ENCODE data around the gene NT5M. TPM values are rescaled to one million over a fixed set of nuclear protein-coding genes. Genes with fewer than 3 reads are reported as not detected.

Gene NT5M
- total RNA-seq (2021; ENCODE audit: unreplicated experiment) (10.2 TPM), Bru-seq, nascent RNA (percentile 49 among the genes with signal in this experiment), BruChase-seq, experiment 1, labeled RNA remaining after a 6-hour chase (percentile 47 among the genes with signal in this experiment), BruChase-seq, experiment 2, labeled RNA remaining after a 2-hour chase (percentile 51 among the genes with signal in this experiment)
- polyA plus RNA-seq (2012) = 5.7 and 6.6 TPM in 2 replicates
- long read RNA-seq, transcript NT5M-207 (5 exons, 1,635 nt) = major isoform, 8 of 25 reads
- long read RNA-seq, partial matches to known transcripts = 0 of 25 reads
- long read RNA-seq, other reads (novel, unspliced or antisense) = 12 of 25 reads

DNA sequence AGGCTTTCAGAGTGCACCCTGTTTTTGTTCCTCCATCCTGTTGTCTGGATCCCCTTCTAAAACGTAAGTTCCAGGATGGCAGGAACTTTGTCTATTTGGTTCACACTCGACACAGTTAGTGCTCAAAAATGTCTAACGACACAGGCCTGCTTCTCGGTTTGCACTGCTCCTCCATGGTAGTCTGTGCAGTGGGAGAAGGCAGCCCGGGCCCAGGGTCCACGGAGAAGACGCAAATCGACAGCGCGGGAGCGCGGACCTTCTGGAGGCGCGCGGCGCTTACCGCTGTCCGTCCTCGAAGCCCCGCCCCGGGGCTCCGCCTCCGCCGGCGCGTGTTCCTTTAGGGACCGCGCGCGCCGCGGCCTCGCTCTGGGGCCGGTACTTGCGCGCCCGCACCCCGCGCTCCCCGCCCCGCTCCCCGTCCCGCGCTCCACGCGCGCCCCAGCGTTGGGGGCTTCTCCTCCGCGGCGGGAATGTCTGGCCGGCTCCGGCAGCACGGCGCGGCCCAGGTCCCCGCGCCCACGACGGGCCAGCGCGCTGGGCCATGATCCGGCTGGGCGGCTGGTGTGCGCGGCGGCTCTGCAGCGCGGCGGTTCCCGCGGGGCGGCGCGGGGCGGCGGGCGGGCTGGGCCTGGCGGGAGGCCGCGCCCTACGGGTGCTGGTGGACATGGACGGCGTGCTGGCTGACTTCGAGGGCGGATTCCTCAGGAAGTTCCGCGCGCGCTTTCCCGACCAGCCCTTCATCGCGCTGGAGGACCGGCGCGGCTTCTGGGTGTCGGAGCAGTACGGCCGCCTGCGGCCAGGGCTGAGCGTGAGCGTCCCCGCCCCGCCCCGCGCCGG is at the start of gene NT5M:
TSS of gene NT5M (plus strand) at position 364 of the 837 bp plus-strand sequence. CDS start at position 542, 178 bp downstream.
- Histone ChIP-seq H3K4me2 (ENCODE audit: low read length) (peak within 1 kb of the TSS; percentile 91), H3K9me2 (ENCODE audit: insufficient read depth) (no peaks in the 10 kb centered on the region), H4K20me1 (ENCODE audit: insufficient read depth) (no peaks in the 10 kb centered on the region), H3K9ac (ENCODE audit: low read length) (peak within 1 kb of the TSS; percentile 72), H3K4me3 (replicated peaks in 1 of 2; ENCODE audit: low read depth in 1 of 2, low read length in 2 of 2) (peak within 1 kb of the TSS; percentile 54 to 75), H3K4me1 (ENCODE audit: control insufficient read depth in 1 of 2, insufficient read depth in 2 of 2, low read length in 2 of 2) (peaks cover 5 to 22% of the 10 kb centered on the region in 2 experiments), H3K9me3 (ENCODE audit: control insufficient read depth in 1 of 2, insufficient read depth in 1 of 2, low read depth in 1 of 2, low read length in 2 of 2) (no peaks in the 10 kb centered on the region), H3K27me3 (ENCODE audit: insufficient read depth, low read length) (no peaks in the 10 kb centered on the region), H2AFZ (ENCODE audit: low read depth, low read length, poor library complexity, severe bottlenecking) (peak within 1 kb of the TSS; percentile 70), H3K27ac (ENCODE audit: low read depth, low read length) (peak within 1 kb of the TSS; percentile 59; the same call in 1 of the 2 replicates), H3K79me2 (ENCODE audit: insufficient read depth, low read length) (peaks cover 7% of the 10 kb centered on the region; the same call in 1 of the 2 replicates), H3K36me3 (ENCODE audit: control insufficient read depth in 1 of 2, insufficient read depth in 2 of 2, low read length in 2 of 2) (no peaks in the 10 kb centered on the region)
- peak; percentile 96 for ATAC-seq
- intact Hi-C loops (cut with micrococcal nuclease) = no loop called here
- no peak for DNase-seq (ENCODE audit: low read depth, low spot score)
- CTCF ChIA-PET = no interaction called here
- BruUV-seq (replicated peaks) = no TSS peak
- RAD21 ChIA-PET (ENCODE audit: low non-redundant PET in 1 of 2, low total read pairs in 2 of 2, uncharacterized antibody in 2 of 2, unreplicated experiment in 2 of 2) = no interaction called here
- POLR2A ChIA-PET = no interaction called here
- TF ChIP-seq RAD21 (IDR thresholded peaks at IDR 0.05; ENCODE audit: low read depth) (no peak), ELF1 (IDR thresholded peaks at IDR 0.05; ENCODE audit: borderline replicate concordance, low read depth) (no peak), CBX3 (IDR thresholded peaks at IDR 0.05; ENCODE audit: low read depth) (no peak; the same call in 1 of the 2 replicates), FOSL1 (IDR thresholded peaks at IDR 0.05; ENCODE audit: low read depth) (no peak), TCF7L2 (IDR thresholded peaks at IDR 0.05; ENCODE audit: borderline replicate concordance, extremely low read depth, insufficient read depth, insufficient read length) (peak; percentile 30), EZH2phosphoT487 (IDR thresholded peaks at IDR 0.05; ENCODE audit: borderline replicate concordance) (no peak), SP1 (IDR thresholded peaks at IDR 0.05; ENCODE audit: low read depth) (no peak), EGR1 (IDR thresholded peaks at IDR 0.05; ENCODE audit: low read depth) (no peak), CEBPB (IDR thresholded peaks at IDR 0.05; ENCODE audit: low read depth) (no peak), POLR2A (IDR thresholded peaks at IDR 0.05; ENCODE audit: borderline replicate concordance, extremely low read depth, insufficient read depth, insufficient read length) (peak; percentile 49), SRF (IDR thresholded peaks at IDR 0.05; ENCODE audit: low read depth) (no peak), SIN3A (IDR thresholded peaks at IDR 0.05; ENCODE audit: low read depth) (peak; percentile 57; the same call in 1 of the 2 replicates), JUND (IDR thresholded peaks at IDR 0.05) (no peak), YY1 (IDR thresholded peaks at IDR 0.05; ENCODE audit: extremely low read depth, insufficient replicate concordance, low read depth, low read length) (no peak), EZH2 (IDR thresholded peaks at IDR 0.05) (no peak), POLR2AphosphoS5 (IDR thresholded peaks at IDR 0.05; ENCODE audit: low read depth, low read length) (peak; percentile 85), ZNF274 (IDR thresholded peaks at IDR 0.05; ENCODE audit: low read depth, low read length) (no peak)
- TF ChIP-seq, protein P1, sequence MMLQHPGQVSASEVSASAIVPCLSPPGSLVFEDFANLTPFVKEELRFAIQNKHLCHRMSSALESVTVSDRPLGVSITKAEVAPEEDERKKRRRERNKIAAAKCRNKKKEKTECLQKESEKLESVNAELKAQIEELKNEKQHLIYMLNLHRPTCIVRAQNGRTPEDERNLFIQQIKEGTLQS (IDR thresholded peaks at IDR 0.05) = no peak
- TF ChIP-seq, protein P2, sequence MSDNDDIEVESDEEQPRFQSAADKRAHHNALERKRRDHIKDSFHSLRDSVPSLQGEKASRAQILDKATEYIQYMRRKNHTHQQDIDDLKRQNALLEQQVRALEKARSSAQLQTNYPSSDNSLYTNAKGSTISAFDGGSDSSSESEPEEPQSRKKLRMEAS (IDR thresholded peaks at IDR 0.05) = peak; percentile 71
- TF ChIP-seq, protein P3, sequence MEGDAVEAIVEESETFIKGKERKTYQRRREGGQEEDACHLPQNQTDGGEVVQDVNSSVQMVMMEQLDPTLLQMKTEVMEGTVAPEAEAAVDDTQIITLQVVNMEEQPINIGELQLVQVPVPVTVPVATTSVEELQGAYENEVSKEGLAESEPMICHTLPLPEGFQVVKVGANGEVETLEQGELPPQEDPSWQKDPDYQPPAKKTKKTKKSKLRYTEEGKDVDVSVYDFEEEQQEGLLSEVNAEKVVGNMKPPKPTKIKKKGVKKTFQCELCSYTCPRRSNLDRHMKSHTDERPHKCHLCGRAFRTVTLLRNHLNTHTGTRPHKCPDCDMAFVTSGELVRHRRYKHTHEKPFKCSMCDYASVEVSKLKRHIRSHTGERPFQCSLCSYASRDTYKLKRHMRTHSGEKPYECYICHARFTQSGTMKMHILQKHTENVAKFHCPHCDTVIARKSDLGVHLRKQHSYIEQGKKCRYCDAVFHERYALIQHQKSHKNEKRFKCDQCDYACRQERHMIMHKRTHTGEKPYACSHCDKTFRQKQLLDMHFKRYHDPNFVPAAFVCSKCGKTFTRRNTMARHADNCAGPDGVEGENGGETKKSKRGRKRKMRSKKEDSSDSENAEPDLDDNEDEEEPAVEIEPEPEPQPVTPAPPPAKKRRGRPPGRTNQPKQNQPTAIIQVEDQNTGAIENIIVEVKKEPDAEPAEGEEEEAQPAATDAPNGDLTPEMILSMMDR (IDR thresholded peaks at IDR 0.05 in 2 of 3, conservative IDR thresholded peaks at IDR 0.05 in 1 of 3; ENCODE audit: borderline replicate concordance in 1 of 3, insufficient read depth in 1 of 3, low read depth in 2 of 3, low read length in 2 of 3) = no peak
- TF ChIP-seq, protein P4, sequence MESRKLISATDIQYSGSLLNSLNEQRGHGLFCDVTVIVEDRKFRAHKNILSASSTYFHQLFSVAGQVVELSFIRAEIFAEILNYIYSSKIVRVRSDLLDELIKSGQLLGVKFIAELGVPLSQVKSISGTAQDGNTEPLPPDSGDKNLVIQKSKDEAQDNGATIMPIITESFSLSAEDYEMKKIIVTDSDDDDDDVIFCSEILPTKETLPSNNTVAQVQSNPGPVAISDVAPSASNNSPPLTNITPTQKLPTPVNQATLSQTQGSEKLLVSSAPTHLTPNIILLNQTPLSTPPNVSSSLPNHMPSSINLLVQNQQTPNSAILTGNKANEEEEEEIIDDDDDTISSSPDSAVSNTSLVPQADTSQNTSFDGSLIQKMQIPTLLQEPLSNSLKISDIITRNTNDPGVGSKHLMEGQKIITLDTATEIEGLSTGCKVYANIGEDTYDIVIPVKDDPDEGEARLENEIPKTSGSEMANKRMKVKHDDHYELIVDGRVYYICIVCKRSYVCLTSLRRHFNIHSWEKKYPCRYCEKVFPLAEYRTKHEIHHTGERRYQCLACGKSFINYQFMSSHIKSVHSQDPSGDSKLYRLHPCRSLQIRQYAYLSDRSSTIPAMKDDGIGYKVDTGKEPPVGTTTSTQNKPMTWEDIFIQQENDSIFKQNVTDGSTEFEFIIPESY (IDR thresholded peaks at IDR 0.05; ENCODE audit: extremely low read depth, insufficient replicate concordance, low read length) = peak; percentile 23
